Measurements from ENCODE around the gene ARID1B. TPM values are rescaled to one million over a fixed set of nuclear protein-coding genes. Genes with fewer than 3 reads are reported as not detected.
"Not testable (repeated sequence)": the region's sequence is repeated elsewhere in the genome, so short reads cannot be mapped to it uniquely, and the experiment has no call there.

Gene ARID1B
- total RNA-seq, 1 donor from 2014 or later: 108 TPM

GRCh38 chr6:157025437-157025836 is 248.3 kb downstream of the ARID1B start:
- no peak for DNase-seq

- no peak for DNase-seq
Observed at GRCh38 chr6:157029980-157030690, 253.0 kb downstream of the ARID1B start.

- no peak for DNase-seq
Observed at GRCh38 chr6:157030755-157031154, 253.6 kb downstream of the ARID1B start.

- no peak for DNase-seq
Observed at GRCh38 chr6:157032923-157033322, 255.7 kb downstream of the ARID1B start.

GRCh38 chr6:157033428-157034140 is 256.4 kb downstream of the ARID1B start:
- DNase-seq: no peak

- peak; percentile 44 for DNase-seq
Observed at GRCh38 chr6:157034436-157035230, 257.5 kb downstream of the ARID1B start.

GRCh38 chr6:157035546-157035945 is 258.4 kb downstream of the ARID1B start:
- DNase-seq: no peak

- peak; percentile 44 for DNase-seq
Observed at GRCh38 chr6:157036245-157036711, 259.1 kb downstream of the ARID1B start.

GRCh38 chr6:157037165-157037564 is 260.0 kb downstream of the ARID1B start:
- no peak for DNase-seq

- DNase-seq: no peak
Observed at GRCh38 chr6:157038610-157039009, 261.4 kb downstream of the ARID1B start.

GRCh38 chr6:157039639-157040038 is 262.5 kb downstream of the ARID1B start:
- DNase-seq: not testable (repeated sequence)

- DNase-seq: no peak
Observed at GRCh38 chr6:157040191-157040590, 263.0 kb downstream of the ARID1B start.

- DNase-seq: peak; percentile 33
Observed at GRCh38 chr6:157045831-157046454, 268.8 kb downstream of the ARID1B start.

- no peak for DNase-seq
Observed at GRCh38 chr6:157046776-157047175, 269.6 kb downstream of the ARID1B start.

GRCh38 chr6:157047328-157047727 is 270.1 kb downstream of the ARID1B start:
- no peak for DNase-seq

- DNase-seq: peak; percentile 63
Observed at GRCh38 chr6:157047951-157048350, 270.8 kb downstream of the ARID1B start.

- DNase-seq: no peak
Observed at GRCh38 chr6:157049133-157049532, 272.0 kb downstream of the ARID1B start.

- no peak for DNase-seq
Observed at GRCh38 chr6:157050537-157051265, 273.5 kb downstream of the ARID1B start.

GRCh38 chr6:157054531-157054979 is 277.4 kb downstream of the ARID1B start:
- DNase-seq: no peak

GRCh38 chr6:157055863-157056262 is 278.7 kb downstream of the ARID1B start:
- DNase-seq: no peak

GRCh38 chr6:157056275-157056674 is 279.1 kb downstream of the ARID1B start:
- peak; percentile 82 for DNase-seq

GRCh38 chr6:157058574-157058973 is 281.4 kb downstream of the ARID1B start:
- no peak for DNase-seq
